GM21381 (cell line): ENCODE data around the gene FPGT.
"Not testable (repeated sequence)": the region's sequence is repeated elsewhere in the genome, so short reads cannot be mapped to it uniquely, and the experiment has no call there.

Experiments
- ATAC-seq: cut with Tn5 transposase; IDR thresholded peaks from one replicate; pipeline ENCODE4 v1.9.1; 2021; ENCODE audit warnings: mild to moderate bottlenecking, moderate library complexity; ENCODE audit not compliant: unreplicated experiment

Gene FPGT

DNA sequence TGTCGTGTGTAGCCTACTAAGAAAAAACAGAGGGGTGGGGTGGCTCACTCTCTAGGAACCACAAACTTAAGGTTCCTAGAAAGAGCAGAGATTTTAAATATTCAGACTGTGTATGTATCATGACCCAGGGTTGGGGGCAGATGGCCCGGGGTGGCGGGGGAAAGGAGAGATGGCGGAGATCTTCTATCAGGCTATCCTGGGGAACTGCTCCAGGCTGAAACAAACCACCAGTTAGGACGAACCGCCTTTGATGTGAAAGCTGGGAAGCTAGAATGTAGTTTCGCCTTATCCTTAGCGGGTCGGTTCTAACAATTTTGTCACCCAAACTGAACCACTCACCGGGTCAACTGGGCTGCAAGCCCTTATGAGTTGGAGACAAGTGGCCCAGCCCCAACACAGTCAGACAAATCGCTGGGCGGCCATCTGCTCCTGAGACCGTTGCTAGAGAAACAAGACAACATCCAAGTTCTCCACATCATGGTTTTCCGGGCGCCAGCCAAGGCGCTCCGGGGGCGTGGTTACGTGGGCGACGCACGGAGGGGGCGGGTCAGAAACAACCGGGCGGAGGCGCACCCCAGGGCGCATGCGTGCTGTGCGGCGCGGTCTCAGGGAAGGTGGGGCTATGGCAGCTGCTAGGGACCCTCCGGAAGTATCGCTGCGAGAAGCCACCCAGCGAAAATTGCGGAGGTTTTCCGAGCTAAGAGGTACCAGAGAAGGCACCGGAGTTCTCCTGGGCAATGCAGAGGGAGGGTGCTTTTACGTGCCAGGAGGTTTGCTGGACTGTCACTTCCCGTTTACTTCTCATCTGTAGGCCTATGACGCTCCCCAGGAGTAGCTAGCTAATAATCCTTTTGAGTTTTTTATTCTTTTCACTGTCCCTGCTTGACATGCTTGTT is at the start of gene FPGT, which contains the start of gene LRRIQ3:
Gene FPGT (plus strand): TSS at position 586 of the 896 bp plus-strand sequence. CDS start 37 bp downstream, at position 623.
Gene LRRIQ3 (minus strand): TSS at position 520 of the 896 bp plus-strand sequence. CDS start 14,492 bp downstream, outside the sequence.
- ATAC-seq, result peak; percentile 94

- no peak for ATAC-seq
Observed at GRCh38 chr1:74160046-74160445, 38.0 kb upstream of the FPGT start.

DNA sequence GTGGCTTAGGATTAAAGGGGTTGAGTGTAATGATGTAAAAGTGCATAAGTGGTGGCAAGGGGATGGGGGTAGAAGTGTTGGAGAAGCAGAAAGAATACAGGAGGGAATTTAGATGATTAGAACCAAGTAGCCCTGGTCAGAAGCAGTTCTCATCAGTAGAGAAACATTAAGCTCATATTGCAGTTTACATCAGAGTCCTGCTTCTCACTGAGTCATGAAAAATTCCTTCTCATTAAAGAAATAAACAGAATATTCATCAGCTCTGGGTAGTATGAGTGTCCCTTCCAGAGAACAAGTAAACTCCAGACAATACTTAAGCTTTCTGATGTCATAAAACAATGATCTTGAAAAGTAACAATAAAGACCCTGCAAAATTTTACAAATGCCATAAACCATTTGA is 36.5 kb upstream of the FPGT start:
- ATAC-seq, result no peak

- no peak for ATAC-seq
Observed at GRCh38 chr1:74162333-74162732, 35.7 kb upstream of the FPGT start.

- ATAC-seq, result not testable (repeated sequence)
Observed at GRCh38 chr1:74174423-74174822, 23.6 kb upstream of the FPGT start.

- ATAC-seq, result no peak
Observed at GRCh38 chr1:74180490-74180889, 17.6 kb upstream of the FPGT start.

DNA sequence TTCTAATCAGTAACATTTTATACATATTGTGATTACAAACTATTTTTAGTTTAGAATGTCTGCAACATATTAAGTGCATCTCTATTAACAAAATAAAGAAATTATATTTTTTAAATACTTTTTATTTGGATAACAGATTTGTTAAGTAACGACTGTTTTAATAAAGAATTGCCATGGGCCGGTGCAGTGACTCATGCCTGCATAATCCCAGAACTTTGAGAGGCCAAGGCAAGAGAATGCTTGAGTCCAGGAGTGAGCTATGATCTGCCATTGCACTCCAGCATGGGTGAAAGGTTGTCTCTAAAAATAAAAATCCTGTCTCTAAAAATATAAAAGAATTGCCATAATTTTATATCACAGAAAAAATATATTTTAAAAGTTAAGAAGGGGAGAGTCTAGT is 4.1 kb upstream of the FPGT start:
- no peak for ATAC-seq

DNA sequence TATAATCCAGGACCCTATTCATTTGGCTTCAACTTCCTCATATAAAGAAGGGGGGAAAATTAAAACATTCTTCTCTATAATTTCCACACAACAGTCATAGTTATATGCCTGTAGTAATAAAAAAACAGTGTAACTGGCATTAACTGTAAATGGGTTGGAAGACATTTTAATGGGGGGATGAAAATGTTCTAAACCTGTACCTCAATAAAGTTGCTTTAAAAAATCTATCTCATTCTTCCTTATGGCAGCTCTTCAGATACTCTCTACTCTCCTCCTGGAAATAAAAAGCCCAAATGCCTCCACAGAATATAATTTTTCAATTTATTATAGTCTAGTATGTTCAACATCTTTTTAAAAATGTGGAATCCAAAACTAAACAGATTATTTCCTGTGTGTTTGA is 2.7 kb upstream of the FPGT start:
- ATAC-seq, result no peak

- no peak for ATAC-seq
Observed at GRCh38 chr1:74197255-74197654, 787 bp upstream of the FPGT start.

- no peak for ATAC-seq
Observed at GRCh38 chr1:74199504-74199903, 1.5 kb downstream of the FPGT start.

DNA sequence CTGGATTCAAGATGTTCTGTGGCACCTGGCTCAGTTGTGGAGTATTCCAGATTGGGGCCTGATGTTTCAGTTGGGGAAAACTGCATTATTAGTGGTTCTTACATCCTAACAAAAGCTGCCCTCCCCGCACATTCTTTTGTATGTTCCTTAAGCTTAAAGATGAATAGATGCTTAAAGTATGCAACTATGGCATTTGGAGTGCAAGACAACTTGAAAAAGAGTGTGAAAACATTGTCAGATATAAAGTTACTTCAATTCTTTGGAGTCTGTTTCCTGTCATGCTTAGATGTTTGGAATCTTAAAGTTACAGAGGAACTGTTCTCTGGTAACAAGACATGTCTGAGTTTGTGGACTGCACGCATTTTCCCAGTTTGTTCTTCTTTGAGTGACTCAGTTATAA is 7.2 kb downstream of the FPGT start:
- no peak for ATAC-seq

DNA sequence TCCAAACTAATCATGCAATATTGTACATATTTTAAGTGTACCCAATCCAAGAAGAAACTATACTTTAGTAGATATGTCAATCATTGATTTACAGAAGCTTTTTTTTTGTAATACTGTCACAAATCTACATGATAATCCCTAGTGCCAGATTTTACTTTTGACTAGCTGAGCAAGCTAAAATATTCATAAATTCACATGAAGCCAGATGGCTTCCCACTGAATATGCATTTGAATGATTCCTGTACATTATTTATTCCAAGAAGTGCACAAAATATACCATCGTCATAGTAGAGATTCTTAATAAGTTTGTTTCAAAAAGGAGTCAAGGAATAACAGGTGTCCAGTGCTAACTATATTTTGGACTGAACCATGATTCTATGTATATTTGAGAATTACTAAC is 17.2 kb downstream of the FPGT start:
- no peak for ATAC-seq

GRCh38 chr1:74222701-74223100 is 24.7 kb downstream of the FPGT start:
- ATAC-seq, result no peak

DNA sequence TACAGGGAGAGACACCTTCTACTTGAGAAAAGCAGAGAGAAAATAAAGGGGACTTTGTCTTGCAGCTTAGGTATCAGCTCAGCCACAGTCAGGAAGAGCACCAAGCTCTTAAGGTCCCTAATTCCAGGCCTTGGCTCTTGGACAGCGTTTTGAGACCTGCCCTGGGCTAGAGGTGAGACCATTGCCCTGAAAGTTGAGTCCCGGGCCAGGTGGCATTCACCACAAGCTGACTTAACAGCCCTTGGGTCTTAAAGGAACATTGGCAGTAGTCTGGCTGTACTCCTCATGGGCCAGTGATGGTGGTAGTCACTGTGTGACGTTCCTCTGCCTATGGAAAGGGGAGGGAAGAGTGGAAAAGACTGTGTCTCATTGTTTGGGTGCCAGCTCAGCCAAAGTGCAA is 25.4 kb downstream of the FPGT start:
- no peak for ATAC-seq

DNA sequence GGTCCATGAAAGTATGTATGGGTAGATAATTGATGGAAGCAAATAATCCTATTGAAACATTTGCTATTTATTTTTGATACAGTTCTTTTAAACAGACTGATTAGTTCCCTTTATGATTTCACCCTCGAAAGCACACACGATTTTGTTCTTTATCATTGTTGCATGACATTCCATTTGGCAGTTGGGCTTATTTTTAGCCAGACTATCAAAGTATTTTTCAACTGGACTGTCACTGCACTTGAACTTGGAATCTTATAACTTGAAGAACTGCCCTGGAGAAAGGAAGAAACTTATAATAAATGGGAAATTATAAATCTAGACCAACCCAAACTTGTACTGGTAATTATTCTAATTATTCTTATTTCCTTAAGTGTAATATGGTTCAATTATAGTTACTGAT is 37.1 kb downstream of the FPGT start, which contains the start of gene TNNI3K:
Gene TNNI3K (plus strand): TSS at position 235 of the 400 bp plus-strand sequence. CDS start 65 bp downstream, at position 300.
- no peak for ATAC-seq

GRCh38 chr1:74236440-74236839 is 38.4 kb downstream of the FPGT start:
- no peak for ATAC-seq

- no peak for ATAC-seq
Observed at GRCh38 chr1:74237035-74237434, 39.0 kb downstream of the FPGT start.

DNA sequence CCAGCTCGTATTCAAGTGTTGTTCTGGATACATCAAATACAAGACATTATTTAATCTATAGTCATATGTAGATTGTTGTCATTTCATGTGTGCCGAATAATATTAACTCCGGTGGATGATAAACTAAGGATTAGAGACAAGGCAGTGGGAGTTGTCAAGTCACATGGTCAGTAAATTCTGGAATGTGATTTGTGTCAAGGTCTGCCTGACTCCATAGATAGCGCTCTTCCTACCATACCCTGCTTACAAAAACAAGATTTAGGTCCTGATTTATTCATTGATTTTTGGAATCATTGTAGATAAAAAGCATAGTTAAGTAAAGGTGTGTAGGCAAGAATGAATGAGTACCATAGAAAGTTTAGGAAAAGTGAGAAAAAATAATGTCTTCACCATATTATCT is 39.7 kb downstream of the FPGT start:
- ATAC-seq, result no peak

GRCh38 chr1:74245168-74245772 is 47.2 kb downstream of the FPGT start:
- ATAC-seq, result no peak

DNA sequence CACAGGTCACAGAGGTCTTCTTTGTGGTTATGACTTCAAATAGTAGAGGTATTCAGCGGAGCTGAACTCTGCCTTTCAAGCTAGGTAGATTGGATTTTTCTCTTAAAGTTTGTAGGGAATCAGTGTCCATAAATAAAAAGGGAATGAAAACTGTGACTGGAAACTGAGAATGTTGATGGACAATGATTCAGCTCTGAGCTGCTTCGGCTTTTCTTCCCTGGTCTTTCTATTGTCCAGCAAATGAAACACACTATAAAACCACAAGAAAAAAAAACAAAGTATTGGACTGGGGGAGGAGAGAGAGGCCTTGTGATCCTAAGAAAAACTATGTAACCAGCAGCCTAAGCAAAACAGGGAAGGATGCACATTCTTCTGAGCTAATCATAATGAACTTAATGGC is 48.3 kb downstream of the FPGT start:
- no peak for ATAC-seq

DNA sequence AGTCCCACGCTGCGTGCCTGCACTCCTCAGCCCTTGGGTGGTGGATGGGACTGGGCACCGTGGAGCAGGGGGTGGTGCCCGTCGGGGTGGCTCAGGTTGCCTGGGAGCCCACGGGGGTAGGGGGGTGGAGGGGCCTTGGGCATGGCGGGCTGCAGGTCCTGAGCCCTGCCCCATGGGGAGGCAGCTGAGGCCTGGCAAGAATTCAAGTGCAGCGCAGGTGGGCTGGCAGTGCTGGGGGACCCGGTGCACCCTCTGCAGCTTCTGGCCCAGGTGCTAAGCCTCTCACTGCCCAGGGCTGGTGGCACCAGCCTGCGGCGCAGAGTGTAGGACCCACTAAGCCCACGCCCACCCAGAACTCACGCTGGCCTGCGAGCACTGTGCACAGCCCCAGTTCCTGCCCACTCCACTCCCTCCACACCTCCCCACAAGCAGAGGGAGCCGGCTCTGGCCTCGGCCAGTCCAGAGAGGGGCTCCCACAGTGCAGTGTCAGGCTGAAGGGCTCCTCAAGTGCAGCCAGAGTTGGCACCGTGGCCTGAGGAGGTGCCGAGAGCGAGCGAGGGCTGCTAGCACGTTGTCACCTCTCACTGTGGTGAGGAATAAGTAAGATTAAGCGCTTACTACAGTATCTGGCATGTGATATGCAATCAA is 50.0 kb downstream of the FPGT start:
- no peak for ATAC-seq
